Kidney (tissue), 14 donors: ENCODE data around the gene APEX2. TPM values are rescaled to one million over a fixed set of nuclear protein-coding genes. Genes with fewer than 3 reads are reported as not detected.

Experiments
- DNase-seq, 5 donors: peaks; one replicate each; pipeline ENCODE4 v3.0.0-alpha.2; 2013 to 2020
- FAIRE-seq: peaks from 2 replicates; lab custom pipeline; 2012; peaks lifted over from hg19 to GRCh38; lab: Jason Lieb, UNC
- H3K27ac ChIP-seq, 2 donors: one replicate each; pipeline ENCODE4 v1.7.0; 2013; ENCODE audit warnings: low read depth in 2 of 2, low read length in 2 of 2, inconsistent platforms in 1 of 2
- H3K27me3 ChIP-seq: one replicate; pipeline ENCODE4 v1.7.1; 2013; ENCODE audit warnings: low read length, inconsistent platforms; ENCODE audit not compliant: control insufficient read depth, insufficient read depth
- H3K36me3 ChIP-seq, 3 donors: one replicate each; pipeline versions ENCODE4 v1.7.0 to v1.7.1; 2013; ENCODE audit warnings: low read length in 3 of 3, control low read depth in 1 of 3, inconsistent platforms in 1 of 3; ENCODE audit not compliant: insufficient read depth in 3 of 3, control insufficient read depth in 2 of 3
- H3K4me1 ChIP-seq, 3 donors: one replicate each; pipeline versions ENCODE4 v1.7.0 to v1.7.1; 2013; ENCODE audit warnings: low read length in 3 of 3, inconsistent platforms in 1 of 3, low read depth in 1 of 3; ENCODE audit not compliant: control insufficient read depth in 2 of 3, insufficient read depth in 2 of 3
- H3K4me3 ChIP-seq, 3 donors: one replicate each; pipeline versions ENCODE4 v1.7.0 to v1.8.1; 2013; ENCODE audit warnings: low read length in 3 of 3, control low read depth in 1 of 3, inconsistent platforms in 1 of 3
- H3K9ac ChIP-seq, 3 donors: one replicate each; pipeline versions ENCODE4 v1.7.0 to v1.7.1; 2013; ENCODE audit warnings: low read length in 3 of 3, control low read depth in 1 of 3, inconsistent platforms in 1 of 3
- H3K9me3 ChIP-seq, 3 donors: one replicate each; pipeline versions ENCODE4 v1.7.0 to v1.7.1; 2013; ENCODE audit warnings: low read length in 3 of 3, control low read depth in 1 of 3, inconsistent platforms in 1 of 3; ENCODE audit not compliant: control insufficient read depth in 2 of 3, insufficient read depth in 1 of 3
- CTCF ChIP-seq: IDR thresholded peaks from 3 replicates; pipeline ENCODE4 v1.5.1; 2012; ENCODE audit warnings: mild to moderate bottlenecking, moderate library complexity, borderline replicate concordance; ENCODE audit not compliant: insufficient read depth; ENCODE audit errors: extremely low read depth
- intact Hi-C: fragments of 100-400 bp; cut with DNase I; formaldehyde crosslinking; loops from one replicate; pipeline ENCODE4 v1.11.1; 2022
- polyA plus RNA-seq: library from polyadenylated mRNA; stranded (reverse); fragments of 350-450 nt; fragmentation: Illumina TruSeq; extraction: RNeasy Lipid Tissue Mini Kit (QIAGEN cat#74804); gene quantifications from one replicate; pipeline ENCODE4 v1.2.3, GENCODE V29; 2014; ENCODE audit warnings: low read depth, low replicate concordance; ENCODE audit not compliant: insufficient read depth
- total RNA-seq: library from RNA; stranded (reverse); fragmentation: NEBNext Ultra II Directional; extraction: Animal tissue kit (Norgen Biotek cat#: 25700); gene quantifications from one replicate; pipeline ENCODE4 v1.2.1, GENCODE V29; 2021
- donor health status: control.
- donor health status: control.
- donor health status: control.
- donor health status: control.
- donor health status: control.
- donor health status: DM: yes; HTN: yes; CAD: no.
- donor health status: Normal renal cell carcinoma (clear cell type).

APEX2 gene
- total and polyA plus RNA-seq, 2 donors from 2014 or later = 15.9 to 16.9 TPM

GRCh38 chrX:54994668-54995351 lies 5.4 kb upstream of the APEX2 start:
- peaks cover 0 to 14% (median 0%) of the 10 kb centered on the region in 3 donors for H3K4me1 ChIP-seq
- no peaks in the 10 kb centered on the region for H3K36me3 ChIP-seq
- H3K27ac ChIP-seq = peak overlapping the region in 1 of 2 donors; percentile 8
- H3K27me3 ChIP-seq = no peaks in the 10 kb centered on the region
- no peaks in the 10 kb centered on the region for H3K9me3 ChIP-seq
- TF ChIP-seq CTCF = no peak
- FAIRE-seq (no peak), DNase-seq (no peak)
- intact Hi-C loops = no loop called here
- H3K4me3 ChIP-seq = no peak overlapping the region
- H3K9ac ChIP-seq = no peak overlapping the region

GRCh38 chrX:54995621-54996020 lies 4.5 kb upstream of the APEX2 start:
- no peak for FAIRE-seq
- H3K27ac ChIP-seq = peak overlapping the region; percentile 7 to 22
- peaks cover 0 to 14% (median 0%) of the 10 kb centered on the region in 3 donors for H3K4me1 ChIP-seq
- intact Hi-C loops = no loop called here
- H3K9ac ChIP-seq = no peak overlapping the region
- no peak for DNase-seq
- H3K36me3 ChIP-seq = no peaks in the 10 kb centered on the region
- TF ChIP-seq CTCF = no peak
- H3K27me3 ChIP-seq = no peaks in the 10 kb centered on the region
- no peaks in the 10 kb centered on the region for H3K9me3 ChIP-seq
- no peak overlapping the region for H3K4me3 ChIP-seq

- Histone ChIP-seq H3K36me3 (peaks cover 2 to 20% (median 6%) of the 10 kb centered on the region in 3 donors), H3K4me1 (peaks cover 0 to 2% (median 1%) of the 10 kb centered on the region in 3 donors), H3K9ac (no peak overlapping the region), H3K9me3 (peaks cover 0 to 1% (median 0%) of the 10 kb centered on the region in 3 donors), H3K4me3 (no peak overlapping the region), H3K27ac (no peak overlapping the region), H3K27me3 (no peaks in the 10 kb centered on the region)
- intact Hi-C loops = no loop called here
- DNase-seq (no peak), FAIRE-seq (no peak)
- TF ChIP-seq CTCF = no peak
These were observed 4.1 kb downstream of the APEX2 start for GRCh38 chrX:55004231-55004630.
